Measurements from ENCODE around the gene MPZL1.

DNA sequence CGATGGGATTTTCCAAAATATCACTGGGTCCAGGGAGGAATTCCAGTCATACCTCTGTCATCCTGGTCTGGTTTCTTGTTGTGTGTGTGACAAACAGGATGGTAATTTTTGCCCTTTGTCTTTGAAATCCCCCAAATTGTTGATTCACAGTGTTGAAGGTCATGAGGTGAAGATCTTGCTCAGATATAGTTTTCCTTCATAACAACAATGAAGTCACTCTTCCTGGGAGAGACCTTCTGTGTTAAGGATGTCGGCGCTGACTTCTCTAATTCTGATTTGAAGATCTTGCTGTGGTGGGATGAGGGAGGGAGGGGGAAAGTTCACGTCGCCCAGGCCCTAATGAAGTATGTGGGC lies 32.2 kb upstream of the MPZL1 start:
- TF ChIP-seq, protein P1, sequence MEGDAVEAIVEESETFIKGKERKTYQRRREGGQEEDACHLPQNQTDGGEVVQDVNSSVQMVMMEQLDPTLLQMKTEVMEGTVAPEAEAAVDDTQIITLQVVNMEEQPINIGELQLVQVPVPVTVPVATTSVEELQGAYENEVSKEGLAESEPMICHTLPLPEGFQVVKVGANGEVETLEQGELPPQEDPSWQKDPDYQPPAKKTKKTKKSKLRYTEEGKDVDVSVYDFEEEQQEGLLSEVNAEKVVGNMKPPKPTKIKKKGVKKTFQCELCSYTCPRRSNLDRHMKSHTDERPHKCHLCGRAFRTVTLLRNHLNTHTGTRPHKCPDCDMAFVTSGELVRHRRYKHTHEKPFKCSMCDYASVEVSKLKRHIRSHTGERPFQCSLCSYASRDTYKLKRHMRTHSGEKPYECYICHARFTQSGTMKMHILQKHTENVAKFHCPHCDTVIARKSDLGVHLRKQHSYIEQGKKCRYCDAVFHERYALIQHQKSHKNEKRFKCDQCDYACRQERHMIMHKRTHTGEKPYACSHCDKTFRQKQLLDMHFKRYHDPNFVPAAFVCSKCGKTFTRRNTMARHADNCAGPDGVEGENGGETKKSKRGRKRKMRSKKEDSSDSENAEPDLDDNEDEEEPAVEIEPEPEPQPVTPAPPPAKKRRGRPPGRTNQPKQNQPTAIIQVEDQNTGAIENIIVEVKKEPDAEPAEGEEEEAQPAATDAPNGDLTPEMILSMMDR (IDR thresholded peaks at IDR 0.05), result no peak
- TF ChIP-seq POLR2A (IDR thresholded peaks at IDR 0.05), result no peak
